Mesendoderm (in vitro differentiated cells): ENCODE results near the gene MAGEA2.
"Not testable (repeated sequence)": the region's sequence is repeated elsewhere in the genome, so short reads cannot be mapped to it uniquely, and the experiment has no call there.

Experiments used
- DNase-seq: peaks from one replicate; pipeline ENCODE4 v3.0.0; 2013
- H2AK5ac ChIP-seq: 2 replicates; pipeline ENCODE4 v1.6.1; 2013; ENCODE audit warnings: low read length, inconsistent platforms
- H2BK120ac ChIP-seq: 2 replicates; pipeline ENCODE4 v1.6.1; 2013; ENCODE audit warnings: low read depth, mild to moderate bottlenecking, low read length, moderate library complexity, mixed read lengths
- H2BK15ac ChIP-seq: replicated peaks from 2 replicates; pipeline ENCODE4 v1.6.1; 2013; ENCODE audit warnings: low read depth, mild to moderate bottlenecking, moderate library complexity
- H2BK5ac ChIP-seq: 2 replicates; pipeline ENCODE4 v1.6.1; 2013; ENCODE audit warnings: low read length, inconsistent platforms
- H3K18ac ChIP-seq: 2 replicates; pipeline ENCODE4 v1.6.1; 2013; ENCODE audit warnings: mild to moderate bottlenecking, low read length, mixed read lengths
- H3K23ac ChIP-seq: one replicate; pipeline ENCODE4 v1.6.1; 2013; ENCODE audit warnings: low read length
- H3K27ac ChIP-seq: 2 replicates; pipeline ENCODE4 v1.5.1; 2013; ENCODE audit warnings: low read depth, mild to moderate bottlenecking, inconsistent platforms, low read length, moderate library complexity
- H3K27me3 ChIP-seq: 2 replicates; pipeline ENCODE4 v1.6.1; 2013; ENCODE audit warnings: low read length, control low read depth, mild to moderate bottlenecking, inconsistent platforms; ENCODE audit not compliant: insufficient read depth, poor library complexity
- H3K36me3 ChIP-seq: 2 replicates; pipeline ENCODE4 v1.6.1; 2013; ENCODE audit warnings: low read length, inconsistent platforms; ENCODE audit not compliant: control insufficient read depth, insufficient read depth
- H3K4ac ChIP-seq: one replicate; pipeline ENCODE4 v1.6.1; 2013; ENCODE audit warnings: low read depth, mild to moderate bottlenecking, low read length, moderate library complexity
- H3K4me1 ChIP-seq: 2 replicates; pipeline ENCODE4 v1.6.1; 2013; ENCODE audit warnings: low read depth, low read length, inconsistent platforms; ENCODE audit not compliant: control insufficient read depth
- H3K4me2 ChIP-seq: 2 replicates; pipeline ENCODE4 v1.6.1; 2013; ENCODE audit warnings: low read length
- H3K4me3 ChIP-seq: 2 replicates; pipeline ENCODE4 v1.5.1; 2013; ENCODE audit warnings: mild to moderate bottlenecking, low read length
- H3K56ac ChIP-seq: one replicate; pipeline ENCODE4 v1.6.1; 2013; ENCODE audit warnings: low read length
- H3K79me1 ChIP-seq: 2 replicates; pipeline ENCODE4 v1.6.1; 2013; ENCODE audit warnings: low read length, inconsistent platforms
- H3K79me2 ChIP-seq: 2 replicates; pipeline ENCODE4 v1.6.1; 2013; ENCODE audit warnings: mild to moderate bottlenecking, low read length; ENCODE audit not compliant: control insufficient read depth, insufficient read depth
- H3K9ac ChIP-seq: 2 replicates; pipeline ENCODE4 v1.6.1; 2013; ENCODE audit warnings: low read length, inconsistent platforms
- H4K5ac ChIP-seq: one replicate; pipeline ENCODE4 v1.6.1; 2013; ENCODE audit warnings: low read length
- H4K8ac ChIP-seq: one replicate; pipeline ENCODE4 v1.6.1; 2013; ENCODE audit warnings: low read depth, mild to moderate bottlenecking, control low read depth, low read length, moderate library complexity
- WGBS: extraction: QIAGEN DNeasy Blood & Tissue Kit; methylation state at CpG from one replicate; pipeline ENCODE4 v1.1.7; 2013; ENCODE audit warnings: low lambda C conversion rate, missing lambda C conversion rate; ENCODE audit not compliant: insufficient coverage; ENCODE audit errors: extremely low coverage; 5-methylcytosine and 5-hydroxymethylcytosine counted together

MAGEA2 gene

DNA sequence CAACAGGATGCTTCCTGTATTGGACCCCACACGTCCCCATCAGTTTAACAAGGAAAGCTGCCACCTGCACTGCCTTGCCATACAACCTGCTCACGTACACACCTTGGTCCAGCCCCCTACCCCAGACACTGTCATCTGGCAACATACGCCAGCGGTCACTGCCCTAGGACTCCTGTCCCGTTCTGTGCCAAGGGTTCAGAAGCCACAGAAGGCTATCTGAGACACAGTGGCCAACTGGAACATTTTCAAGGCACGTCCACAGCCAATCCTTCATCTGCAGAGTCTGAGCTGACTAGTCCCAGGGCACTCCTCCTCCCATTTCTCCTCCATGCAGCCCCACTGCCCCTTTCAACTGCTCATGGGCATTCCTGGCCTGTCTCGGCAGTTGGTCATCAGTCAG lies 7.9 kb upstream of the MAGEA2 start:
- no CpG with 5 or more reads among the region's 7 CpGs for WGBS
- H3K4me3 ChIP-seq, H3K4me2 ChIP-seq: not testable (repeated sequence)

DNA sequence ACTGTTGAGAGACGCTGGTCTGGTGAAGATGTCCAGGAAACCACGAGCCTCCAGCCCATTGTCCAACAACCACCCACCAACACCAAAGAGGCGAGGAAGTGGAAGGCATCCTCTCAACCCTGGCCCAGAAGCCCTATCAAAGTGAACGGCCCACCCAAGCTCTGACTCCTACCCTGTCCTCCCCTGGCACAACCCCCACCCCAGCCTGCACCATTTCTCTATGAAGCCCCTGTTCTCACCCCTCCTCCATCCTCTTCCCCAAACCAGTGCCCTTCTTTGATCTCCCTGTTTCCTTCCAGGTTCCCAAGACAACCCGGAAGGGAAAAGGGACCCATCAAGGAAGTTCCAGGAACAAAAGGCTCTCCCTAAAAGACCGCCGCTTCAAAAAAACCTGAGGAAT lies 5.9 kb upstream of the MAGEA2 start:
- not testable (repeated sequence) for H3K27me3 ChIP-seq, H3K4ac ChIP-seq, H2BK120ac ChIP-seq, H3K79me2 ChIP-seq, H4K8ac ChIP-seq, H3K23ac ChIP-seq, H2AK5ac ChIP-seq, H4K5ac ChIP-seq, H3K79me1 ChIP-seq, H2BK5ac ChIP-seq, H3K18ac ChIP-seq, DNase-seq, H3K36me3 ChIP-seq, H2BK15ac ChIP-seq, H3K4me3 ChIP-seq, H3K4me2 ChIP-seq, H3K4me1 ChIP-seq, H3K56ac ChIP-seq, H3K9ac ChIP-seq, H3K27ac ChIP-seq
- no CpG with 5 or more reads among the region's 7 CpGs for WGBS

More for the DNA sequence above, 7.9 kb upstream of the MAGEA2 start:
- H3K23ac ChIP-seq, H3K79me1 ChIP-seq, H4K8ac ChIP-seq, H3K27me3 ChIP-seq, H2BK120ac ChIP-seq, H3K36me3 ChIP-seq, H3K4me1 ChIP-seq, H3K56ac ChIP-seq, H2BK15ac ChIP-seq, H2AK5ac ChIP-seq, H3K9ac ChIP-seq, H3K4ac ChIP-seq, H4K5ac ChIP-seq, H3K79me2 ChIP-seq, DNase-seq, H3K27ac ChIP-seq, H2BK5ac ChIP-seq, H3K18ac ChIP-seq: not testable (repeated sequence)

DNA sequence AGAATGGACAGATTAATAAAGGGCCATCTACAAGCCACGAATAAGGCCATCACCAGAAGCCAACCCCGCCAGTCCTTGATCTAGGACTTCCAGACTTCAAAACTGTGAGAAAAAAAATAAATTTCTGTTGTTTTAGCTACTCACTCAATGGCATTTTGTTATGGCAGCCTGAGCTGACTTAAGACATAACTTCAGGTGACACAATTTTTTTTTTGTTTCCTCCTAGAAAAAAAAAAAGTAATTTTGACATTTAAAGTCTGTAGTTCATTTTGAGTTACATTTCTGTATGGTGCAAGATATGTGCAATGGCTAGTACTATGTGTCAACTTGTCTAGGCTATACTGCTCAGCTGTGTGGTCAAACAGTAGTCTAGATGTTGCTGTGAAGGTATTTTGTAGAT lies 5.3 kb upstream of the MAGEA2 start, which contains the start of gene CSAG3:
CSAG3 (plus strand) TSS at position 301 of the 400 bp plus-strand sequence.
- H2AK5ac ChIP-seq, H3K9ac ChIP-seq, DNase-seq, H4K8ac ChIP-seq, H3K23ac ChIP-seq, H2BK5ac ChIP-seq, H2BK120ac ChIP-seq, H3K56ac ChIP-seq, H3K27ac ChIP-seq, H3K79me2 ChIP-seq, H3K79me1 ChIP-seq, H3K27me3 ChIP-seq, H3K36me3 ChIP-seq, H3K4me2 ChIP-seq, H3K4me3 ChIP-seq, H4K5ac ChIP-seq, H3K18ac ChIP-seq, H3K4ac ChIP-seq, H3K4me1 ChIP-seq, H2BK15ac ChIP-seq: not testable (repeated sequence)
- WGBS, result no CpG with 5 or more reads among the region's 2 CpGs

DNA sequence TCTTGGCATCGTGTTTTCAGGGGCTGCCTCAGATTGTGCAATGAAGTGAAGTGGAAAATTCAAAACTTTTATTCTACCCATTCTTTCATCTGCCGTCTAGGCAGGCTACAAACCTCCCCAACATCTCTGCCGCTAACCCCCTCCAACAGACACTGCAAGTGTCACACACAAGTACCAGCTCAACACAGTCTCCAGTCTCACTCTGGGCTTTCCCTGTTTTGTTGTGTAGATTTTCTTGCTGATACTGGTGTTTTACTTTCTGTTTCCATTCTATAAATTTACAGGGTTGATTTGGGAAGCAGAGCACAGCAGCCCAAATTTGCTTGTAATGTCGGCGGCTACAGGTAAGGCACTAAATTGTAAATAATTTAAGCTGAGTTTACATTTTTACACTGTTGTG lies 1.2 kb upstream of the MAGEA2 start:
- not testable (repeated sequence) for H3K18ac ChIP-seq, H2BK5ac ChIP-seq, H2BK120ac ChIP-seq, H3K4me1 ChIP-seq, H3K4me3 ChIP-seq, H3K56ac ChIP-seq, H2AK5ac ChIP-seq, H3K36me3 ChIP-seq, H3K27me3 ChIP-seq, H4K8ac ChIP-seq, H3K4me2 ChIP-seq, H3K79me2 ChIP-seq, H3K23ac ChIP-seq, DNase-seq, H3K4ac ChIP-seq, H2BK15ac ChIP-seq, H3K79me1 ChIP-seq, H3K27ac ChIP-seq, H3K9ac ChIP-seq, H4K5ac ChIP-seq
- WGBS, result no CpG with 5 or more reads among the region's 5 CpGs

DNA sequence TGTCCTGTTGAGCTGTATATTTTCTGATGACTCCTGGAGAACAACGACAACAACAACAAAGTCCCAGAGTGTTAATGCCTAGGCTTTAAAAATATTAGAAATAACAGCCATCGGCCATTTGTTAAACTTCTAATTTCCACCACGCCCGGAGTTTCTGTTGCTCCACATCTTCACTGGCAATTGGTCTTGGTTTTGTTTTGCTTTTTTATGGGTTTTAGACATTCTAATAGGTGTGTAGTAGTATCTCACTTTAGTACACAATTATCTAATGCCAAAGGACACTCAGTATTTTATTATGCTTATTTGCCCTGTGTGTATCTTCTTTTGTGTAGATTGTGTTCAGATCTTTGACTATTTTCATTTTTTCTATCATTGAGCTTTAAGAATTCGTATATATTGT lies 15.1 kb downstream of the MAGEA2 start:
- no peak overlapping the region for H2AK5ac ChIP-seq
- H2BK5ac ChIP-seq, result no peak overlapping the region
- no peaks in the 10 kb centered on the region for H3K27me3 ChIP-seq
- H3K36me3 ChIP-seq, result no peaks in the 10 kb centered on the region
- no peak overlapping the region for H3K4ac ChIP-seq
- no peak overlapping the region for H2BK15ac ChIP-seq
- no peak overlapping the region for H4K8ac ChIP-seq
- no peak overlapping the region for H3K9ac ChIP-seq
- no peak overlapping the region for H3K56ac ChIP-seq
- H2BK120ac ChIP-seq, result no peak overlapping the region
- no CpG with 5 or more reads among the region's 5 CpGs for WGBS
- H3K27ac ChIP-seq, result no peak overlapping the region
- no peak overlapping the region for H3K4me3 ChIP-seq
- no peak overlapping the region for H3K18ac ChIP-seq
- DNase-seq, result no peak
- no peaks in the 10 kb centered on the region for H3K79me2 ChIP-seq
- no peaks in the 10 kb centered on the region for H3K4me1 ChIP-seq
- H3K4me2 ChIP-seq, result no peak overlapping the region
- no peak overlapping the region for H3K23ac ChIP-seq
- no peak overlapping the region for H4K5ac ChIP-seq
- no peaks in the 10 kb centered on the region for H3K79me1 ChIP-seq

DNA sequence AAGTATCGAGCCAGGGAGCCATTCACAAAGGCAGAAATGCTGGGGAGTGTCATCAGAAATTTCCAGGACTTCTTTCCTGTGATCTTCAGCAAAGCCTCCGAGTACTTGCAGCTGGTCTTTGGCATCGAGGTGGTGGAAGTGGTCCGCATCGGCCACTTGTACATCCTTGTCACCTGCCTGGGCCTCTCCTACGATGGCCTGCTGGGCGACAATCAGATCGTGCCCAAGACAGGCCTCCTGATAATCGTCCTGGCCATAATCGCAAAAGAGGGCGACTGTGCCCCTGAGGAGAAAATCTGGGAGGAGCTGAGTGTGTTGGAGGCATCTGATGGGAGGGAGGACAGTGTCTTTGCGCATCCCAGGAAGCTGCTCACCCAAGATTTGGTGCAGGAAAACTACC lies 17.1 kb downstream of the MAGEA2 start:
- H4K5ac ChIP-seq, H3K23ac ChIP-seq, H3K18ac ChIP-seq, H3K27me3 ChIP-seq, H3K4ac ChIP-seq, H3K27ac ChIP-seq, H3K36me3 ChIP-seq, H4K8ac ChIP-seq, H2AK5ac ChIP-seq, H3K56ac ChIP-seq, H2BK15ac ChIP-seq, H3K4me1 ChIP-seq, H3K9ac ChIP-seq, H3K4me3 ChIP-seq, DNase-seq, H2BK120ac ChIP-seq, H3K4me2 ChIP-seq, H3K79me1 ChIP-seq, H3K79me2 ChIP-seq, H2BK5ac ChIP-seq: not testable (repeated sequence)
- no CpG with 5 or more reads among the region's 12 CpGs for WGBS
